Fibroblast of pulmonary artery (primary cell): ENCODE results near the gene DBN1.

ENCODE experiments used
- DNase-seq: peaks from one replicate; pipeline ENCODE4 v3.0.0-alpha.2; 2010; ENCODE audit warnings: low read depth
- H3K4me3 ChIP-seq: replicated peaks from 2 replicates; pipeline ENCODE4 v1.5.1; 2011; ENCODE audit warnings: low read depth, mild to moderate bottlenecking, control low read depth, low read length, moderate library complexity
- CTCF ChIP-seq: IDR thresholded peaks from 2 replicates; pipeline ENCODE4 v1.5.1; 2011; ENCODE audit warnings: mild to moderate bottlenecking, control low read depth, low read length, inconsistent platforms; ENCODE audit errors: missing control alignments

DBN1 gene

GRCh38 chr5:177476531-177477233, 3.2 kb upstream of the DBN1 start:
- peak; percentile 62 for DNase-seq
- TF ChIP-seq CTCF, result no peak

GRCh38 chr5:177475563-177476427, 2.4 kb upstream of the DBN1 start:
- H3K4me3 ChIP-seq, result no peak overlapping the region
- no peak for TF ChIP-seq CTCF

More at GRCh38 chr5:177476531-177477233, 3.2 kb upstream of the DBN1 start:
- no peak overlapping the region for H3K4me3 ChIP-seq

GRCh38 chr5:177474846-177475562, 1.6 kb upstream of the DBN1 start:
- no peak for DNase-seq
- no peak overlapping the region for H3K4me3 ChIP-seq
- TF ChIP-seq CTCF, result no peak

More at GRCh38 chr5:177475563-177476427, 2.4 kb upstream of the DBN1 start:
- no peak for DNase-seq

- DNase-seq, result no peak
- TF ChIP-seq CTCF, result no peak
- H3K4me3 ChIP-seq, result no peak overlapping the region
These were observed 605 bp upstream of the DBN1 start for GRCh38 chr5:177474002-177474476.

- DNase-seq, result no peak
- TF ChIP-seq CTCF, result no peak
- peak overlapping the region; percentile 77 for H3K4me3 ChIP-seq
These were observed 683 bp downstream of the DBN1 start for GRCh38 chr5:177472460-177473442.
